Endometrium (tissue), 2 donors: ENCODE data around the gene DPH3.

Experiments
- FAIRE-seq: peaks from 2 replicates; lab custom pipeline; 2012; peaks lifted over from hg19 to GRCh38; lab: Jason Lieb, UNC
- donor health status: control.
- donor health status: control.

DPH3 gene

GRCh38 chr3:16255326-16255725, 9.4 kb downstream of the DPH3 start:
- no peak for FAIRE-seq

GRCh38 chr3:16254916-16255315, 9.8 kb downstream of the DPH3 start:
- no peak for FAIRE-seq

- no peak for FAIRE-seq
These were observed 11.1 kb downstream of the DPH3 start for GRCh38 chr3:16253601-16254000.

GRCh38 chr3:16252988-16253387, 11.8 kb downstream of the DPH3 start:
- FAIRE-seq, result no peak

DNA sequence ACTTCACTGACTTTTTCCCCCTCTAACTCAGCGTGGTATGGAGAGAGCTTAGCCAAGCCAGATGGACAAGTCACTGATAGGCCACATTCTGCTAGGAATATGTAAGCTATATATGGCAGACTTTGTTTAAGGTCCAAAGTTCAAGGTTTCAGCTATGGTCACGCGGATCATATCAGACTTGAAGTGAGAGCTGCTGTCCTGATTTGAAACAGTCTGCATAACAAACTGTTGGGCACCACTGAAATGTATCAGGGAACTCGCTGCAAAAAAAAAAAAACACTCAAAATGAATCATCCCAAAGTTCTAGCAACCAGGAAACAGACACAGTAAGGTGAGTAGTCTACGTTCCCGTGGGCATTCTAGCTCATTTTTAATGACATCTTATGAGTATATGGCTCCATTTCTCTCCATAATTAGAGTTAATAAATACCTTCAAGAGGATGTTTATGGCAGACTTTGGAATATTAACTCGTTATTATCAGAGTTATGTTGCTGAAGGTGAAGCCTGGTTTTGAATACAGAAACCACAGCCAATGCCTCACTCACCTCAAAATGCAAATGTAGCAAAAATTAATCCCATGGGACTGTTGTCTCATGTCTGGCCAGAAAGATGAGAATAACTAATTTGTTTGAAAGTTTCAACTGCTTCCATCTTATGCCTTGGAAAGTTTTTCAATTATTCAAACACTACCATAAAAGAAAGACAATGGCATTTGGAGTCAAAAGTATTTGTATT, 12.3 kb downstream of the DPH3 start:
- FAIRE-seq, result no peak

DNA sequence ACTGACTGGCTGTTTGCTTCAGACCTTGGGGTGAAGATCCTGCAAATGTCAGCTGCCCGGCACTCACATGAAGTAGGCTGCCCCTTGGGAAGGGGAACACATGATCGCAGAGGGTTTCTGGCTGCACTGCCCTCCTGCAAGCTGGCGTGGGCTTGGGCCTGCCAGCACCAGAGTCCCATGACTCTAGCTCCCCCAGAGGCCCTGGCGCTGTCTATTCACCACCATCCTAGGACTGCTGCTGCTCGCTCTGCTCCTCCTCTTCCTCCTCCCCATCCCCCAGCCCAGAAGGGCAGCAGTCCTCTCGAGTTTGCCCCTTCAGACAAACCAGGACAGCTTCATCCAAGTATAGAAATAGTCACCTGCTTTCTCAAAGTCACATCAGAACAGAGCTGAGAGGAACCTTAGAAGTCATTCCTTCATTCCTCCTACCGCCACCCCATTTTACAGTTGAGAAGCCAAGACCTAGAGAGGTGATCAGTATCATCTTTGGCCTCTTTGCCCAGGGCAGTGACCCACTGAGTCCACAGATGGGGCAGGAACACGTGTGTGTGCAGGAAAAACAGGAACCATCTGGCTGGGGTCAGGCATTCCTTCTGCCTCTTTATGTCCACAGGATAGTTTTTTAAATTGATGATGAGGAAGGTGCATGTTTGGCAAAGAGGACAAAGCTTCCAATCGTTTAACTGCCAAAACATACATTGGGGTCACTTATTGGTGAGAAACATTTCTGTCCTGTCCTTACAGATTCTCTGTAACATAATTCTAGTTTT, 13.2 kb downstream of the DPH3 start:
- FAIRE-seq, result no peak

DNA sequence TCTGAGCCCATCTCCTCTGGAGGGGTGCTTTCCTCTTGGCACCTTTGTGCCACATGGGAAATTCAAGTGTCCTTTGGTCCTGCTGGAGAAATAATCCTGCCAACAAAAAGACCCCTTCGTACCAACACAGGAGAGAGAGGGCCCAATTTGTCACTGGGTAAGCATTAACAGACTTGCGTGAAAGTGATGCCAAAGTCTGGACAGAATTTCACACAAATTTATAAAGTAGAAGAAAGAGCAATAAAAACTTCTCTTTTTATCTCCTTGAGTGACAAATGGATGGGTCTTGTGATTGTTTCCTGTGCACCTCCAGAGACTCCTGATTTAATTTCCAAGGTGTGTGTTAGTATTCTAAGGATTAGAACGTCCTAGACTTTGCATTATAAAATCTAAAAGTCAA, 14.9 kb downstream of the DPH3 start:
- no peak for FAIRE-seq

DNA sequence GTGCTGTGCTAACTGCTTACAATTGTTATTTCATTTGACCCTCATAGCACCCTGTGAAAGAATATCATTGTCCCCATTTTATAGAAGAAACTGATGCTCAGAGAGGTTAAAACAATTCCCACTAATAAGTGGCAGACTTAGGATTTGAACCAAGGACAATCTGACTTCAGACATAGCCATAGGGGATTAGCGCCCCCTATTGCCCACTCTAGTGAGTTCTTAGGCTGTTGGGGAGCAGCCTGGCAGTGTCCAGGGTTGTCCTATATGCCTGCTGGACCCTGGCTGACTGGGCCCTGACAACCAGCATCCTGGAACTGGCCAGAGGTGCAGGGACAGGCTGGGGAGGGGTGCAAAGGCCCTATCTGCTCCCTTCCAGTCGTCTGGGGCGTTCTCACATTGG, 15.4 kb downstream of the DPH3 start:
- FAIRE-seq, result no peak

DNA sequence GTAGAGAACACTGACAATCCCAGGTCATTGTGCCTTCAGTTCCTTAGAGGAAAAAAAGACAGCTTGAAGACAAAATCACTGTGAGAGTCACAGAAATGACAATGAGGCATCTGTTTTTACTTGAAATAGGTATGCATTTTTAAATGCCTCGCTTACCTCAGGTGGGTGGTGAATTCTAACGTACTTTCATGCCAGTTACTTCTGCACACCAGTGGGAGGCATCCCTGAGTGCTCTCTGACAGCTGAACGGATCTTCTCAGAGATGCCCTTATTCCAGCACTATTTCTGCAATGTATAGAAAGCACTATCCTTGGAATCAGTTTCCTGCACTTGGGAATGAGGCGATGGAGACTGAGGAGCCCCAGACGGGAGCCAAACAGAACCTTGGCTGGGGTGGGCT, 16.2 kb downstream of the DPH3 start:
- FAIRE-seq, result no peak

DNA sequence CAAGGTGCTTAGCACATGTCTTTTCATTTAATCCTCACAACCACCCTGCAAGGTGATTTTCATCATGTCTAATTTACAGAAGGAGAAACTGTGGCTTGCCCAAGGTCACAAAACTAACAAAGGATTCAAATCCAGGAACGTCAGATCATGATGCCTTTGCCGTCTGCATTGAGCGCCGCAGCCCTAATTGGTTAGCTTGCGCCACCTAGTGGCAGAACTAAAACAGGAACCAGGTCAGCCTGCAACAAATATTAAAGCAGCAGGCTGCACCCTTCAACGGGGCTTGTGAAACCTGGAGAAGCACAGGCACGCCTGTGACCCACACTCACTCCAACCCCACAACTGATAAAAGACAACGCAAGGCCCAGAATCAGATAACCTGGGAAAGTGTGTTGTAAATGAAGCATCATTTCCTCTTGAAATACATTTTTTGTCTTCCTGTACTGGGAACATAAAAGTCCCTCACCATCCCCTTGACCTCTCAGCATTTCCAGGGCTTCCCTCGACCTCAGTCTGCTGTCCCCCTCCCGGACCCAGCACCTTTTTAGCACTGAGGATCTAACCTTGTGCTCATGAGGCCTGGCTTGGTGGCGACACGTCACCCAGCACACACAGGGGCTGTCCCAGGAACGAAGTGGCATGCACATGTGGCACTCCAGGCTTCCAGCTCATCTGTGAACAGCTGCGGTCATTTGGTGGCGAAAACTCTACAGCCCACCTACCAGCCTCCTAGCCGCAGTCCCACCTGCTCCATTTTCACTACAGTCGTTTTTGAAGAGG, 17.3 kb downstream of the DPH3 start:
- peak; percentile 21 for FAIRE-seq

DNA sequence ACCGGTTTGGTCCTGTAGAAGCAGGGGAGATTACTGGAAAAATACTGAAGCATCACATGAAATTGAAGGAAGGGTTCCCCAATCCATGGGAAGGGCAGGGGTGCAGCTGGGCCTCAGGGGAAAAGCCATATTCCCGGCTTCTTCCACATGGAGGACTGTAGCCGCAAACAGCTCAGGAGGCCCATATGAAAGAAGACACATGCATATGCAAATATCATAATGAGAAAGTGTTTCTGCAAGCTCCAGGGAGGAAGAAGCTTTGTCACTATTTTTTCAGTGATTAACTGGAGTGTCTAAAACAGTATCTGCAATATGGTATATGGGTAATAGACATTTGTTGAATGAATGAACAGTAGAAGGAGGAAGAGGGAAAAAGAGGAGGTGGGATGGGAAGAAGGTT, 19.1 kb downstream of the DPH3 start:
- FAIRE-seq, result no peak

DNA sequence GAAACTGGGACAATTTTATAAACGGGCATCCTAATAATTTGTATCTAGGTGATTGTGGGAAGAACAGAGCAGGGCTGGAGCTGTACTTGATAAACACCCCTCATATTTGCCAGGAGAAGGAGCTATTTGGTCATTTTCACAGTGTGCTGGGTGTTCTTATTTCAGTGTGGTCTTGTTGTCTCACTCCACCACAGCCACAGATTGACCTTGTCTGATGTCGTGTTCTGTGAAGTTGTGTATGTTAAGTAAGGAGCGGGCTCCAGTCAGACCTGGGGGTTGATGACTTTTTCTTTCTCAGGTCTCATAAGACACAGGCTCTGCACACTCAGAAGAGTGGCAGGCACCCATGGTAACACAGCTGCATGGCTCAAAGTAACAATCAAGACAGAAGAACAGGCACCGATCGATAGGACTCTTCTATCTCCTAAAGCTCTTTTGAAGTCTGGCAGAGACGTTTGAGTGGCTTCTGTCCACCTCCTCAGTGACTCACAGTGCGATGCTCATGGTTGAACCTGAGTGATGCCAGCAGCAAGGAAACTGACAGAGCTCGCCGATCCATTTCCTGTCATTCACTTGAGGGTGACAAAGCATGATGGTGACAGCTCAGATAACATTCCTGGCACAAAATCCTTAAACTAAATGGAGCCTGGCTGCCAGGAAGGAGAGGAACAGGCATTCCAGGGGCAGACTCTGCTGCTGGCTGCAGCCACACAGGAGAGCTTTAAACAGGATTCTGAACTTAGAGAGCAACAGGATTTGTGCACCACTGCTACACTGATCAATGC, 20.8 kb downstream of the DPH3 start:
- FAIRE-seq, result no peak

- FAIRE-seq, result no peak
These were observed 22.6 kb downstream of the DPH3 start for GRCh38 chr3:16242177-16242576.

- no peak for FAIRE-seq
These were observed 23.5 kb downstream of the DPH3 start for GRCh38 chr3:16241225-16241624.

- no peak for FAIRE-seq
These were observed 24.3 kb downstream of the DPH3 start for GRCh38 chr3:16240229-16241023.

DNA sequence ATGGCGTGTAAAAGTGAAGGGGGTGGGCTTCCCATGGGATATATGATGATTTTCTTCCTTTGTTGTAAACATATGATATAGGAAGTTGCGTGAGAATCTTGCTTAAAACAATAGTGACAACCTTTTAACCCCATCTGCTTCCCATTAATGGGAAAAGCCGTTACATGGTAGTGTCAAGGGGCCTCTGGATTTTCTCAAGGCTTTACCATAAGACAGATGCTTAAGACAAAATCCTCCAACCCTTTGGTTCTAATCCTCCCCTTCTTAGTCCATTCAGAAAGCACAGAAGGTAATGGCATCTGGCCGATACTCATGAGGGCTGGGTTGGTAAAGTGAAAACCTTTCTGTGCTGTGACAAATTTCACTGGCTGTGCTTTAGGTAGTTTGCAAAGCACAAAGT, 25.0 kb downstream of the DPH3 start:
- FAIRE-seq, result no peak

DNA sequence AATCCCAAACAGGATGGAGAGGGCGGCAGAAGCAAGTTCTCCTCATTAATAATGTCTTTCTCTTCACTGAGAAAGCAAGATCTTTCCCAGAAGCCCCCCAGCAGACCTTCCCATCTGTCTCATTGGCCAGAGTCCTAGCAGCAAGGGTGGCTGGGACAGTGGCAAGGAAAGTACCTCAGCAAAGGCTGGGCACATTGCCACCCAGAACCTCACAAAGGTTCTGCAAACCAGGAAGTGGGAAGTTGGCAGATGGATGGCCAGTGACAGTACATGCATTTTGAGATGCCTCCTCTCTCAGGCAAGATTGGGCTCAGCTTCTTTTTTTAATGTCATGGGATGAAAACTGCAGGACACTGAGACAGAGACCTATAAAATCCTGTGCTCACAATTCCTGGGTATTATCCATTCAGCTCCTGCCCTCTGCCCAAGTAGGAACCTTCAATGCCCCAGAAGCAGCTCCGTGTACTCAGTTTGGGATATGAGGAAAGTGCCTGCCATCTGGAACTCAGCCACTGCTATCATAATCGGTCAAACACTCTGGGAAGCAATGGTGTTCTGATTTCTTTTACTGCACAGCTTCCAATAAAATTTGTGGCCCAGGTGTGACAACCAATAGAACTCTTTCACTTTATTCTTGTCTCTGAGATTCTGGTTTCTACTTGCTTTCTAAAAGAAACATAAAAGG, 25.5 kb downstream of the DPH3 start:
- FAIRE-seq, result no peak

DNA sequence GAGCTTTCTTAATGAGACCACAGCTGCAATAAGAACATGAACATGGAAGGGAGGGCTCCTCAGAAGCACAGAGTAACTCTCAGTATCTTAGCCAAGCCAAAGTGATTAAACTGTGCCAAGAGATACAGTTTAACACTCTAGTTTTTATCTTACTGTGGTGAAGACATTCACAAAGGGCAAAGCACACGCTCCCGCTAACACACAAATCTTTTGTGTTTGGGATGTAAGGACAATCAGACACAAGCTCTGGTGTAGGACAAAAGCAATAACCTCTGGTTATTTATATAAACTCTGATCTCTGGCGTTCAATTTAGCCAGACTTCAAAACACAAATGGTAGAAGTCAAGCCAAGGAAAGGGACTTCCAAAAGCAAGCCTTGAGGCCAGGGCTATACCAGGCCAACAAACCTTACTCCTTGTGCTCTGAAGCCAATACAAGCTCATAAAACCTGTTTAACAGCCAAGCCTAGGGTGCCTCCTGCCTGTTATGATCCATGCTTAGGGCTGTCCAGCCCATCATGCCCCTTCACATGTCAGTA, 27.8 kb downstream of the DPH3 start:
- no peak for FAIRE-seq

GRCh38 chr3:16236030-16236639, 28.6 kb downstream of the DPH3 start:
- FAIRE-seq, result no peak

- no peak for FAIRE-seq
These were observed 30.5 kb downstream of the DPH3 start for GRCh38 chr3:16234281-16234680.
